ENCODE data around the gene EMC6. TPM values are rescaled to one million over a fixed set of nuclear protein-coding genes. Genes with fewer than 3 reads are reported as not detected.

EMC6 gene
- polyA plus RNA-seq, 1 of the 3 experiments (the other 2 are of a cell fraction) = 56.6 TPM

DNA sequence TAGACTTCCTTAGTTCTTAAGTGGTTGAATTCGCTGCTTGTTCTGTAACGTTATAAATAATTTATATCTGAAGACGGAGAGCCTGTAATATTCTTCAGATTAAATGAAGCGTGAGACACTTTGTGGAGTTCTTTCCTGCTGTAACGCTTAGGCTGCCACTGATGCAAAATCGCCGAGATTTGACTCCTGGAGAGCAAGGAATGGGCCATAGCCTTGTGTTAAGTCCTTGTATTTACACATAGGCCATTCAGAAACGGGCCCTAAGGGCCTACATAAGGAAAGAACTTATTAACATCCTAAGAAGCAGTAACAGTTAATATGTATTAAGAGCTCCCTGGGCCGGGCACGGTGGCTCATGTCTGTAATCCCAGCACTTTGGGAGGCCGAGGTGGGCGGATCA, 936 bp downstream of the EMC6 start:
- Histone ChIP-seq H3K27me3 (ENCODE audit: insufficient read depth) (no peaks in the 10 kb centered on the region), H4K20me1 (ENCODE audit: insufficient read depth) (peaks cover 29% of the 10 kb centered on the region), H2AFZ (ENCODE audit: low read depth) (no peak overlapping the region), H3F3A (replicated peaks; ENCODE audit: insufficient read depth) (peaks cover 9% of the 10 kb centered on the region), H3K27ac (ENCODE audit: low read depth in 2 of 2, low read length in 1 of 2) (peak overlapping the region in 1 of 2 experiments; percentile 98; a peak in 1 of 4 replicates), H3K9me3 (no peaks in the 10 kb centered on the region), H3K4me2 (peak overlapping the region; percentile 74), H3K79me2 (ENCODE audit: insufficient read depth) (peaks cover 59% of the 10 kb centered on the region), H3K9ac (peak overlapping the region; percentile 100), H3K4me3 (ENCODE audit: low read depth in 2 of 2, low read length in 1 of 2) (peak overlapping the region; percentile 91 to 96), H3K36me3 (replicated peaks in 1 of 2; ENCODE audit: control insufficient read depth in 1 of 2, insufficient read depth in 2 of 2, low read length in 1 of 2) (peaks cover 8 to 17% of the 10 kb centered on the region in 2 experiments), H3K9me2 (no peaks in the 10 kb centered on the region), H3K4me1 (ENCODE audit: control insufficient read depth in 1 of 2, insufficient read depth in 2 of 2, low read depth in 1 of 2, low read length in 1 of 2) (peaks cover 0 to 20% of the 10 kb centered on the region in 2 experiments; a peak in 1 of 4 replicates)
- ChIA-PET POLR2A (no interaction called here), CTCF (interaction anchor here (3.1 kb wide), 1 partner anchor 14 kb away, joined by 14 read pairs; no protein-coding TSS in a partner anchor)
- DNase-seq = no peak
- TF ChIP-seq TEAD4 (IDR thresholded peaks at IDR 0.05; ENCODE audit: borderline replicate concordance, insufficient read depth) (no peak), MXI1 (IDR thresholded peaks at IDR 0.05; ENCODE audit: low read depth, low read length) (no peak), FOXJ3 (CRISPR knock-in tag; IDR thresholded peaks at IDR 0.05) (no peak), NFIC (IDR thresholded peaks at IDR 0.05; ENCODE audit: borderline replicate concordance) (no peak), FOXM1 (IDR thresholded peaks at IDR 0.05; ENCODE audit: low read depth) (no peak)
- 49% methylated on average over 12 of the region's 12 CpGs for WGBS (ENCODE audit: low lambda C conversion rate)

GRCh38 chr17:3672571-3672970, 4.0 kb downstream of the EMC6 start:
- no peak for DNase-seq
- H3K9me3 ChIP-seq = no peaks in the 10 kb centered on the region
- no peak overlapping the region for H3K4me2 ChIP-seq
- peaks cover 5% of the 10 kb centered on the region; the same call in 1 of the 2 replicates for H4K20me1 ChIP-seq (ENCODE audit: insufficient read depth)
- 92% methylated on average over 4 of the region's 4 CpGs for WGBS (ENCODE audit: low lambda C conversion rate)
- no peak for TF ChIP-seq FOXJ3 (CRISPR knock-in tag; IDR thresholded peaks at IDR 0.05)
- TF ChIP-seq GABPA (IDR thresholded peaks at IDR 0.05; ENCODE audit: low read depth) = no peak
- TF ChIP-seq SIN3A (IDR thresholded peaks at IDR 0.05; ENCODE audit: borderline replicate concordance, low read depth, low read length) = no peak
- no peak for TF ChIP-seq YY1 (IDR thresholded peaks at IDR 0.05; ENCODE audit: low read depth)
- TF ChIP-seq, protein P1, sequence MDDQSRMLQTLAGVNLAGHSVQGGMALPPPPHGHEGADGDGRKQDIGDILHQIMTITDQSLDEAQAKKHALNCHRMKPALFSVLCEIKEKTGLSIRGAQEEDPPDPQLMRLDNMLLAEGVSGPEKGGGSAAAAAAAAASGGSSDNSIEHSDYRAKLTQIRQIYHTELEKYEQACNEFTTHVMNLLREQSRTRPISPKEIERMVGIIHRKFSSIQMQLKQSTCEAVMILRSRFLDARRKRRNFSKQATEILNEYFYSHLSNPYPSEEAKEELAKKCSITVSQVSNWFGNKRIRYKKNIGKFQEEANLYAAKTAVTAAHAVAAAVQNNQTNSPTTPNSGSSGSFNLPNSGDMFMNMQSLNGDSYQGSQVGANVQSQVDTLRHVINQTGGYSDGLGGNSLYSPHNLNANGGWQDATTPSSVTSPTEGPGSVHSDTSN (IDR thresholded peaks at IDR 0.05) = no peak
- TF ChIP-seq JUND (IDR thresholded peaks at IDR 0.05) = no peak
- TF ChIP-seq POLR2AphosphoS5 (IDR thresholded peaks at IDR 0.05; ENCODE audit: low read depth, low read length) = no peak
- no peak for TF ChIP-seq ELF1 (IDR thresholded peaks at IDR 0.05)
- TF ChIP-seq, protein P2, sequence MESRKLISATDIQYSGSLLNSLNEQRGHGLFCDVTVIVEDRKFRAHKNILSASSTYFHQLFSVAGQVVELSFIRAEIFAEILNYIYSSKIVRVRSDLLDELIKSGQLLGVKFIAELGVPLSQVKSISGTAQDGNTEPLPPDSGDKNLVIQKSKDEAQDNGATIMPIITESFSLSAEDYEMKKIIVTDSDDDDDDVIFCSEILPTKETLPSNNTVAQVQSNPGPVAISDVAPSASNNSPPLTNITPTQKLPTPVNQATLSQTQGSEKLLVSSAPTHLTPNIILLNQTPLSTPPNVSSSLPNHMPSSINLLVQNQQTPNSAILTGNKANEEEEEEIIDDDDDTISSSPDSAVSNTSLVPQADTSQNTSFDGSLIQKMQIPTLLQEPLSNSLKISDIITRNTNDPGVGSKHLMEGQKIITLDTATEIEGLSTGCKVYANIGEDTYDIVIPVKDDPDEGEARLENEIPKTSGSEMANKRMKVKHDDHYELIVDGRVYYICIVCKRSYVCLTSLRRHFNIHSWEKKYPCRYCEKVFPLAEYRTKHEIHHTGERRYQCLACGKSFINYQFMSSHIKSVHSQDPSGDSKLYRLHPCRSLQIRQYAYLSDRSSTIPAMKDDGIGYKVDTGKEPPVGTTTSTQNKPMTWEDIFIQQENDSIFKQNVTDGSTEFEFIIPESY (IDR thresholded peaks at IDR 0.05; ENCODE audit: borderline replicate concordance, low read depth) = no peak
- TF ChIP-seq, protein P3, sequence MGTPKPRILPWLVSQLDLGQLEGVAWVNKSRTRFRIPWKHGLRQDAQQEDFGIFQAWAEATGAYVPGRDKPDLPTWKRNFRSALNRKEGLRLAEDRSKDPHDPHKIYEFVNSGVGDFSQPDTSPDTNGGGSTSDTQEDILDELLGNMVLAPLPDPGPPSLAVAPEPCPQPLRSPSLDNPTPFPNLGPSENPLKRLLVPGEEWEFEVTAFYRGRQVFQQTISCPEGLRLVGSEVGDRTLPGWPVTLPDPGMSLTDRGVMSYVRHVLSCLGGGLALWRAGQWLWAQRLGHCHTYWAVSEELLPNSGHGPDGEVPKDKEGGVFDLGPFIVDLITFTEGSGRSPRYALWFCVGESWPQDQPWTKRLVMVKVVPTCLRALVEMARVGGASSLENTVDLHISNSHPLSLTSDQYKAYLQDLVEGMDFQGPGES (IDR thresholded peaks at IDR 0.05; ENCODE audit: low read depth, low read length) = no peak
- TF ChIP-seq RCOR1 (IDR thresholded peaks at IDR 0.05; ENCODE audit: low read length) = no peak
- no peak for TF ChIP-seq MEF2A (IDR thresholded peaks at IDR 0.05; ENCODE audit: borderline replicate concordance, low read depth)
- TF ChIP-seq NFIC (IDR thresholded peaks at IDR 0.05; ENCODE audit: borderline replicate concordance) = no peak
- TF ChIP-seq FOSL2 (IDR thresholded peaks at IDR 0.05; ENCODE audit: borderline replicate concordance, low read depth) = no peak
- TF ChIP-seq, protein P4, sequence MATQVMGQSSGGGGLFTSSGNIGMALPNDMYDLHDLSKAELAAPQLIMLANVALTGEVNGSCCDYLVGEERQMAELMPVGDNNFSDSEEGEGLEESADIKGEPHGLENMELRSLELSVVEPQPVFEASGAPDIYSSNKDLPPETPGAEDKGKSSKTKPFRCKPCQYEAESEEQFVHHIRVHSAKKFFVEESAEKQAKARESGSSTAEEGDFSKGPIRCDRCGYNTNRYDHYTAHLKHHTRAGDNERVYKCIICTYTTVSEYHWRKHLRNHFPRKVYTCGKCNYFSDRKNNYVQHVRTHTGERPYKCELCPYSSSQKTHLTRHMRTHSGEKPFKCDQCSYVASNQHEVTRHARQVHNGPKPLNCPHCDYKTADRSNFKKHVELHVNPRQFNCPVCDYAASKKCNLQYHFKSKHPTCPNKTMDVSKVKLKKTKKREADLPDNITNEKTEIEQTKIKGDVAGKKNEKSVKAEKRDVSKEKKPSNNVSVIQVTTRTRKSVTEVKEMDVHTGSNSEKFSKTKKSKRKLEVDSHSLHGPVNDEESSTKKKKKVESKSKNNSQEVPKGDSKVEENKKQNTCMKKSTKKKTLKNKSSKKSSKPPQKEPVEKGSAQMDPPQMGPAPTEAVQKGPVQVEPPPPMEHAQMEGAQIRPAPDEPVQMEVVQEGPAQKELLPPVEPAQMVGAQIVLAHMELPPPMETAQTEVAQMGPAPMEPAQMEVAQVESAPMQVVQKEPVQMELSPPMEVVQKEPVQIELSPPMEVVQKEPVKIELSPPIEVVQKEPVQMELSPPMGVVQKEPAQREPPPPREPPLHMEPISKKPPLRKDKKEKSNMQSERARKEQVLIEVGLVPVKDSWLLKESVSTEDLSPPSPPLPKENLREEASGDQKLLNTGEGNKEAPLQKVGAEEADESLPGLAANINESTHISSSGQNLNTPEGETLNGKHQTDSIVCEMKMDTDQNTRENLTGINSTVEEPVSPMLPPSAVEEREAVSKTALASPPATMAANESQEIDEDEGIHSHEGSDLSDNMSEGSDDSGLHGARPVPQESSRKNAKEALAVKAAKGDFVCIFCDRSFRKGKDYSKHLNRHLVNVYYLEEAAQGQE (IDR thresholded peaks at IDR 0.05; ENCODE audit: low read depth, low read length) = no peak
- TF ChIP-seq RXRA (IDR thresholded peaks at IDR 0.05; ENCODE audit: borderline replicate concordance, low read depth) = no peak
- H2AFZ ChIP-seq (ENCODE audit: low read depth) = no peak overlapping the region
- ChIA-PET POLR2A (no interaction called here), CTCF (no interaction called here)
- no peak overlapping the region for H3K4me3 ChIP-seq (ENCODE audit: low read depth in 2 of 2, low read length in 1 of 2)
- peaks cover 29% of the 10 kb centered on the region for H3K79me2 ChIP-seq (ENCODE audit: insufficient read depth)
- peaks cover 0 to 6% of the 10 kb centered on the region in 2 experiments; a peak in 1 of 4 replicates for H3K4me1 ChIP-seq (ENCODE audit: control insufficient read depth in 1 of 2, insufficient read depth in 2 of 2, low read depth in 1 of 2, low read length in 1 of 2)
- no peaks in the 10 kb centered on the region for H3K9me2 ChIP-seq
- no peak overlapping the region for H3K27ac ChIP-seq (ENCODE audit: low read depth in 2 of 2, low read length in 1 of 2)
- no peaks in the 10 kb centered on the region for H3K27me3 ChIP-seq (ENCODE audit: insufficient read depth)
- H3F3A ChIP-seq (replicated peaks; ENCODE audit: insufficient read depth) = peaks cover 6% of the 10 kb centered on the region
- H3K36me3 ChIP-seq (replicated peaks in 1 of 2; ENCODE audit: control insufficient read depth in 1 of 2, insufficient read depth in 2 of 2, low read length in 1 of 2) = peaks cover 0 to 10% of the 10 kb centered on the region in 2 experiments
- H3K9ac ChIP-seq = no peak overlapping the region

All from SK-N-SH (cell line).